A673 (cell line): Measurements from ENCODE around the gene SMIM44.

Experiments
- CTCF ChIP-seq: fragments of 300-800, 200-600 bp; sonication (generic); conservative IDR thresholded peaks from 2 replicates; pipeline ENCODE4 v1.5.1; 2017; ENCODE audit warnings: low read depth, mild to moderate bottlenecking, antibody characterized with exemption, low read length, moderate library complexity, mixed read lengths
- EZH2 ChIP-seq: fragments of 200-600 bp; sonication (generic); IDR thresholded peaks from 2 replicates; pipeline ENCODE4 v1.6.1; 2017; ENCODE audit warnings: borderline replicate concordance, low read depth, mild to moderate bottlenecking, mixed read lengths, antibody characterized with exemption, low read length; ENCODE audit not compliant: poor library complexity, severe bottlenecking

GRCh38 chr19:3494051-3494450 lies 10.8 kb upstream of the SMIM44 start:
- TF ChIP-seq EZH2 (no peak), CTCF (no peak)
